SK-N-SH treated with all-trans-retinoic acid at 6 μM for 48 hours (cell line): Measurements from ENCODE around the gene MOCOS.

Source experiments
- BACH2 ChIP-seq: fragments of 250-450 bp; sonication (Bioruptor Pico); IDR thresholded peaks from 2 replicates; pipeline ENCODE4 v1.9.0; 2021; ENCODE audit warnings: mild to moderate bottlenecking, borderline replicate concordance
- CREB5 ChIP-seq: fragments of 250-450 bp; sonication (Bioruptor Pico); IDR thresholded peaks from 2 replicates; pipeline ENCODE4 v1.5.1; 2020; ENCODE audit warnings: low read depth, mild to moderate bottlenecking, moderate library complexity
- CSDC2 ChIP-seq: fragments of 250-450 bp; sonication (Bioruptor Pico); IDR thresholded peaks from 2 replicates; pipeline ENCODE4 v1.5.0; 2020; ENCODE audit warnings: mild to moderate bottlenecking, moderate library complexity
- ESRRG ChIP-seq: fragments of 250-450 bp; sonication (Bioruptor Pico); IDR thresholded peaks from 2 replicates; pipeline ENCODE4 v1.6.1; 2021; ENCODE audit warnings: mild to moderate bottlenecking
- GLIS3 ChIP-seq: fragments of 250-450 bp; sonication (Bioruptor Pico); IDR thresholded peaks from 2 replicates; pipeline ENCODE4 v1.5.0; 2020; ENCODE audit warnings: mild to moderate bottlenecking, moderate library complexity
- OSR1 ChIP-seq: fragments of 250-450 bp; sonication (Bioruptor Pico); IDR thresholded peaks from 2 replicates; pipeline ENCODE4 v1.8.0; 2022; ENCODE audit warnings: moderate library complexity, mild to moderate bottlenecking, inconsistent platforms
- RARB ChIP-seq: fragments of 250-450 bp; sonication (Bioruptor Pico); IDR thresholded peaks from 2 replicates; pipeline ENCODE4 v1.8.0; 2021; ENCODE audit warnings: mild to moderate bottlenecking, moderate library complexity
- TOX ChIP-seq: fragments of 250-450 bp; sonication (Bioruptor Pico); IDR thresholded peaks from 2 replicates; pipeline ENCODE4 v1.8.0; 2021; ENCODE audit warnings: mild to moderate bottlenecking, moderate library complexity, borderline replicate concordance
- ZFP30 ChIP-seq: fragments of 450-650 bp; formaldehyde crosslinking; IDR thresholded peaks from 2 replicates; pipeline ENCODE4 v1.5.0; 2022; ENCODE audit warnings: mild to moderate bottlenecking, moderate library complexity
- ZNF70 ChIP-seq: fragments of 450-650 bp; formaldehyde crosslinking; IDR thresholded peaks from 2 replicates; pipeline ENCODE4 v1.5.0; 2020; ENCODE audit warnings: mild to moderate bottlenecking, moderate library complexity
- TF ChIP-seq, protein P1 (sequence below): fragments of 250-450 bp; sonication (Bioruptor Pico); IDR thresholded peaks from 2 replicates; pipeline ENCODE4 v1.5.0; 2020; ENCODE audit warnings: mild to moderate bottlenecking, moderate library complexity
- TF ChIP-seq, protein P2 (sequence below): fragments of 250-450 bp; sonication (Bioruptor Pico); IDR thresholded peaks from 2 replicates; pipeline ENCODE4 v1.5.1; 2021; ENCODE audit warnings: mild to moderate bottlenecking, moderate library complexity
- TF ChIP-seq, protein P3 (sequence below): fragments of 250-450 bp; sonication (Bioruptor Pico); IDR thresholded peaks from 2 replicates; pipeline ENCODE4 v1.8.0; 2021; ENCODE audit warnings: low read depth, mild to moderate bottlenecking, moderate library complexity, borderline replicate concordance

- TF ChIP-seq OSR1 (CRISPR knock-in tag) (no peak), ESRRG (CRISPR knock-in tag) (no peak), BACH2 (no peak), RARB (no peak), CSDC2 (CRISPR knock-in tag) (no peak), ZNF70 (CRISPR knock-in tag) (no peak), GLIS3 (CRISPR knock-in tag) (no peak), CREB5 (no peak), TOX (CRISPR knock-in tag) (no peak), ZFP30 (CRISPR knock-in tag) (no peak)
- TF ChIP-seq, protein P1, sequence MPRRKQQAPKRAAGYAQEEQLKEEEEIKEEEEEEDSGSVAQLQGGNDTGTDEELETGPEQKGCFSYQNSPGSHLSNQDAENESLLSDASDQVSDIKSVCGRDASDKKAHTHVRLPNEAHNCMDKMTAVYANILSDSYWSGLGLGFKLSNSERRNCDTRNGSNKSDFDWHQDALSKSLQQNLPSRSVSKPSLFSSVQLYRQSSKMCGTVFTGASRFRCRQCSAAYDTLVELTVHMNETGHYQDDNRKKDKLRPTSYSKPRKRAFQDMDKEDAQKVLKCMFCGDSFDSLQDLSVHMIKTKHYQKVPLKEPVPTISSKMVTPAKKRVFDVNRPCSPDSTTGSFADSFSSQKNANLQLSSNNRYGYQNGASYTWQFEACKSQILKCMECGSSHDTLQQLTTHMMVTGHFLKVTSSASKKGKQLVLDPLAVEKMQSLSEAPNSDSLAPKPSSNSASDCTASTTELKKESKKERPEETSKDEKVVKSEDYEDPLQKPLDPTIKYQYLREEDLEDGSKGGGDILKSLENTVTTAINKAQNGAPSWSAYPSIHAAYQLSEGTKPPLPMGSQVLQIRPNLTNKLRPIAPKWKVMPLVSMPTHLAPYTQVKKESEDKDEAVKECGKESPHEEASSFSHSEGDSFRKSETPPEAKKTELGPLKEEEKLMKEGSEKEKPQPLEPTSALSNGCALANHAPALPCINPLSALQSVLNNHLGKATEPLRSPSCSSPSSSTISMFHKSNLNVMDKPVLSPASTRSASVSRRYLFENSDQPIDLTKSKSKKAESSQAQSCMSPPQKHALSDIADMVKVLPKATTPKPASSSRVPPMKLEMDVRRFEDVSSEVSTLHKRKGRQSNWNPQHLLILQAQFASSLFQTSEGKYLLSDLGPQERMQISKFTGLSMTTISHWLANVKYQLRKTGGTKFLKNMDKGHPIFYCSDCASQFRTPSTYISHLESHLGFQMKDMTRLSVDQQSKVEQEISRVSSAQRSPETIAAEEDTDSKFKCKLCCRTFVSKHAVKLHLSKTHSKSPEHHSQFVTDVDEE (CRISPR knock-in tag), result no peak
- TF ChIP-seq, protein P2, sequence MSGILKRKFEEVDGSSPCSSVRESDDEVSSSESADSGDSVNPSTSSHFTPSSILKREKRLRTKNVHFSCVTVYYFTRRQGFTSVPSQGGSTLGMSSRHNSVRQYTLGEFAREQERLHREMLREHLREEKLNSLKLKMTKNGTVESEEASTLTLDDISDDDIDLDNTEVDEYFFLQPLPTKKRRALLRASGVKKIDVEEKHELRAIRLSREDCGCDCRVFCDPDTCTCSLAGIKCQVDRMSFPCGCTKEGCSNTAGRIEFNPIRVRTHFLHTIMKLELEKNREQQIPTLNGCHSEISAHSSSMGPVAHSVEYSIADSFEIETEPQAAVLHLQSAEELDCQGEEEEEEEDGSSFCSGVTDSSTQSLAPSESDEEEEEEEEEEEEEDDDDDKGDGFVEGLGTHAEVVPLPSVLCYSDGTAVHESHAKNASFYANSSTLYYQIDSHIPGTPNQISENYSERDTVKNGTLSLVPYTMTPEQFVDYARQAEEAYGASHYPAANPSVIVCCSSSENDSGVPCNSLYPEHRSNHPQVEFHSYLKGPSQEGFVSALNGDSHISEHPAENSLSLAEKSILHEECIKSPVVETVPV, result no peak
- TF ChIP-seq, protein P3, sequence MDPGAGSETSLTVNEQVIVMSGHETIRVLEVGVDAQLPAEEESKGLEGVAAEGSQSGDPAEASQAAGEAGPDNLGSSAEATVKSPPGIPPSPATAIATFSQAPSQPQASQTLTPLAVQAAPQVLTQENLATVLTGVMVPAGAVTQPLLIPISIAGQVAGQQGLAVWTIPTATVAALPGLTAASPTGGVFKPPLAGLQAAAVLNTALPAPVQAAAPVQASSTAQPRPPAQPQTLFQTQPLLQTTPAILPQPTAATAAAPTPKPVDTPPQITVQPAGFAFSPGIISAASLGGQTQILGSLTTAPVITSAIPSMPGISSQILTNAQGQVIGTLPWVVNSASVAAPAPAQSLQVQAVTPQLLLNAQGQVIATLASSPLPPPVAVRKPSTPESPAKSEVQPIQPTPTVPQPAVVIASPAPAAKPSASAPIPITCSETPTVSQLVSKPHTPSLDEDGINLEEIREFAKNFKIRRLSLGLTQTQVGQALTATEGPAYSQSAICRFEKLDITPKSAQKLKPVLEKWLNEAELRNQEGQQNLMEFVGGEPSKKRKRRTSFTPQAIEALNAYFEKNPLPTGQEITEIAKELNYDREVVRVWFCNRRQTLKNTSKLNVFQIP (CRISPR knock-in tag), result no peak
Observed at GRCh38 chr18:36188916-36189315, 1.6 kb downstream of the MOCOS start.
